ENCODE measurements around the gene OR51I2. TPM values are rescaled to one million over a fixed set of nuclear protein-coding genes. Genes with fewer than 3 reads are reported as not detected.

Gene OR51I2
- total RNA-seq, 3 donors from 2014 or later (not counting 1 experiment from before 2014, with no cell fraction given) = not detected

DNA sequence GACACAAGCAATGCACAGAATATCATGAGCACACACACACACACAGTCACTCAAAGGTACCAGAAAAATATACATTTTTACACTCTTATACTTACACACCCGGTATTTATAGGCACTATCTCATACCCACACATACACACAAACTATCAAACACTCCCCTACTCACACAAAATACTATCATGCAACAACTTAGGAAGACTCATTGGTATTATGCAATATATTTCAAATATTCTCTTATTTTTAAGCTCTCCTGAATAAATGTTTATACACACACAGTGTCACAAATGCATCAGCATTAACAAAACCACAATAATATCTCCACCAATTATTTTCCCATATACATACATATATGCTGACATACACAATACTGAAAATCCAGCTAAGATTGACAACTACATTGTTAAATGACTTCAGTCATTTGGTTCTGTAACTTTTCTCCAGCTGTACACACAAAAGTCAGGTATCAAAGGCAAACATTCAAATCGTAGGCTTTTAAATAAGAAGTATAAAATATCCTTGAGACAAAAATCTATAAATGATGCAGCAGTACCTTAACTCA is 5.2 kb upstream of the OR51I2 start:
- H3K9me3 Mint-ChIP-seq = peaks cover 0 to 2% of the 10 kb centered on the region in 2 donors

DNA sequence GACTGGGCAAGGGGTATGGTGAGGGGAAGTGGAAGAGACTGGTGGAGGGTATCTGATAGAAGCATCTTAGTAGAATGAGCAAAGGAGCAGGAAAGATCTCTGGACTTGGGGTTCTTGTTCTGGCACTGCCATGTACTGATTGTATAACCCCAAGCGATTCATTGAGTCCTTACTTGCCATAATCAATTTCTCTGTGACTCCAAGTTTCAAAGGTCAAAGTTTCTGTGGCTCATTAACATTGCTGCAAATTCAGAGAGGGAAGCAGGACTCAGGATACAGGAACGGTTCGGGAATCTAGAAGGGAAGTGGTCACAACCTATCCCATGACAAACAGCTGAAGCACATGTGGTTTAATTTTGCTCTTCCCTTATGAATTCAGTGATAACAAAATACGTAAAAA is 309 bp downstream of the OR51I2 start:
- Histone ChIP-seq H3K4me3 (ENCODE audit: low read length) (no peak overlapping the region), H3K9me3 (ENCODE audit: control insufficient read depth, insufficient read depth, low read length) (no peaks in the 10 kb centered on the region), H3K36me3 (ENCODE audit: control insufficient read depth, insufficient read depth, low read length) (no peaks in the 10 kb centered on the region), H3K27me3 (ENCODE audit: control insufficient read depth, insufficient read depth, low read length) (no peaks in the 10 kb centered on the region), H3K4me1 (ENCODE audit: control insufficient read depth, insufficient read depth, low read length) (no peaks in the 10 kb centered on the region), H3K27ac (ENCODE audit: low read length) (no peak overlapping the region)
- no peak overlapping the region for H3K27ac Mint-ChIP-seq
- no peak for ATAC-seq
- no peaks in the 10 kb centered on the region for H3K36me3 Mint-ChIP-seq
- intact Hi-C loops (cut with micrococcal nuclease) = no loop called here
- 87% methylated on average over 3 of the region's 4 CpGs for WGBS (ENCODE audit: insufficient coverage)
- no peaks in the 10 kb centered on the region for H3K4me1 Mint-ChIP-seq
- TF ChIP-seq, protein P1, sequence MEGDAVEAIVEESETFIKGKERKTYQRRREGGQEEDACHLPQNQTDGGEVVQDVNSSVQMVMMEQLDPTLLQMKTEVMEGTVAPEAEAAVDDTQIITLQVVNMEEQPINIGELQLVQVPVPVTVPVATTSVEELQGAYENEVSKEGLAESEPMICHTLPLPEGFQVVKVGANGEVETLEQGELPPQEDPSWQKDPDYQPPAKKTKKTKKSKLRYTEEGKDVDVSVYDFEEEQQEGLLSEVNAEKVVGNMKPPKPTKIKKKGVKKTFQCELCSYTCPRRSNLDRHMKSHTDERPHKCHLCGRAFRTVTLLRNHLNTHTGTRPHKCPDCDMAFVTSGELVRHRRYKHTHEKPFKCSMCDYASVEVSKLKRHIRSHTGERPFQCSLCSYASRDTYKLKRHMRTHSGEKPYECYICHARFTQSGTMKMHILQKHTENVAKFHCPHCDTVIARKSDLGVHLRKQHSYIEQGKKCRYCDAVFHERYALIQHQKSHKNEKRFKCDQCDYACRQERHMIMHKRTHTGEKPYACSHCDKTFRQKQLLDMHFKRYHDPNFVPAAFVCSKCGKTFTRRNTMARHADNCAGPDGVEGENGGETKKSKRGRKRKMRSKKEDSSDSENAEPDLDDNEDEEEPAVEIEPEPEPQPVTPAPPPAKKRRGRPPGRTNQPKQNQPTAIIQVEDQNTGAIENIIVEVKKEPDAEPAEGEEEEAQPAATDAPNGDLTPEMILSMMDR (IDR thresholded peaks at IDR 0.05) = no peak
- H3K27me3 Mint-ChIP-seq (ENCODE audit: low read depth in 2 of 2) = peaks cover 0 to 6% of the 10 kb centered on the region in 2 donors
- H3K9me3 Mint-ChIP-seq = no peaks in the 10 kb centered on the region
- H3K4me3 Mint-ChIP-seq = no peak overlapping the region
- DNase-seq = no peak

More for the DNA sequence above, 5.2 kb upstream of the OR51I2 start:
- WGBS (ENCODE audit: insufficient coverage) = 57% methylated on average over 1 of the region's 2 CpGs
- Histone ChIP-seq H3K36me3 (ENCODE audit: control insufficient read depth, insufficient read depth, low read length) (no peaks in the 10 kb centered on the region), H3K4me3 (ENCODE audit: low read length) (no peak overlapping the region), H3K4me1 (ENCODE audit: control insufficient read depth, insufficient read depth, low read length) (no peaks in the 10 kb centered on the region), H3K27ac (ENCODE audit: low read length) (no peak overlapping the region), H3K27me3 (ENCODE audit: control insufficient read depth, insufficient read depth, low read length) (no peaks in the 10 kb centered on the region), H3K9me3 (ENCODE audit: control insufficient read depth, insufficient read depth, low read length) (no peaks in the 10 kb centered on the region)
- ATAC-seq = no peak
- intact Hi-C loops (cut with micrococcal nuclease) = no loop called here
- H3K4me3 Mint-ChIP-seq = no peak overlapping the region
- H3K4me1 Mint-ChIP-seq = no peaks in the 10 kb centered on the region
- DNase-seq = no peak
- no peak overlapping the region for H3K27ac Mint-ChIP-seq
- TF ChIP-seq, protein P1 (IDR thresholded peaks at IDR 0.05) = no peak
- H3K27me3 Mint-ChIP-seq (ENCODE audit: low read depth in 2 of 2) = peaks cover 11 to 20% of the 10 kb centered on the region in 2 donors
- no peaks in the 10 kb centered on the region for H3K36me3 Mint-ChIP-seq

DNA sequence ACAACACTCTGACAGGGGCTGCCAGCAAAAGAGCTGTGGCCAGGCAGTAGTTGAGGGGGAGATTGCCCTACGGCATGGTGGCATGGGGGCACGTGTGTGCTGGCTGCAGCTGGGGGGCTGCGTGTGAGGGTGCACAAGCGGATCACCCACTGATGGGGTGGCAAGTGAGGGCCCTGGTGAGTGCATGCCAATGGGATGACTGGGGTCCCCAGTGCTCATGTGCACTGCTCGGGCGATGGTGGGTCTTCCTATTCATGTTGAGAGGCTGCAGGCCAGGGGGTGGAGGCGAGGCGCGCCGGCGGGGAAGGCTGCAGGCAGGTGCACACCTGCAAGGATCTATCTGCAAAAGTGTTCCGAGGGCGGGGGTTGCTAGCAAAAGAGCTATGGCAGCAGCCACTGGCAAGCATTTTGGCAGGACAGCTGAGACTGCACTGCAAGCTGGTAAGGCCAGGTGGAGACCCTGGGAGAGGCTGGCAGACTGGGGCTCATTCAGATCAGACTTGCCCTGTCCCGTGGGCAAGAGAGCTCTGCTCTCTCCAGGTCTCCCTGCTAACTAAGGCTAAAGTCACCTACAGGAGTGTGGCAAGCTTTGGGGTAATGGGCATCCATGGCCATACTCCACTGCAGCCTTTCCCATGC is 12.0 kb downstream of the OR51I2 start:
- TF ChIP-seq, protein P1 (IDR thresholded peaks at IDR 0.05) = no peak
- WGBS (ENCODE audit: insufficient coverage) = 90% methylated on average over 14 of the region's 14 CpGs
- DNase-seq = no peak

More for the DNA sequence above, 12.0 kb downstream of the OR51I2 start:
- no peaks in the 10 kb centered on the region for H3K36me3 ChIP-seq (ENCODE audit: control insufficient read depth, insufficient read depth, low read length)
- no peak overlapping the region for H3K4me3 ChIP-seq (ENCODE audit: low read length)
- H3K27ac ChIP-seq (ENCODE audit: low read length) = no peak overlapping the region
- Mint-ChIP-seq H3K9me3 (no peaks in the 10 kb centered on the region), H3K4me1 (no peaks in the 10 kb centered on the region), H3K4me3 (no peak overlapping the region), H3K27ac (no peak overlapping the region), H3K36me3 (no peaks in the 10 kb centered on the region), H3K27me3 (ENCODE audit: low read depth in 2 of 2) (peaks cover 0 to 7% of the 10 kb centered on the region in 2 donors)
- intact Hi-C loops (cut with micrococcal nuclease) = no loop called here
- no peaks in the 10 kb centered on the region for H3K27me3 ChIP-seq (ENCODE audit: control insufficient read depth, insufficient read depth, low read length)
- ATAC-seq = no peak
- no peaks in the 10 kb centered on the region for H3K9me3 ChIP-seq (ENCODE audit: control insufficient read depth, insufficient read depth, low read length)
- no peaks in the 10 kb centered on the region for H3K4me1 ChIP-seq (ENCODE audit: control insufficient read depth, insufficient read depth, low read length)
